HFF-Myc (cell line): ENCODE results near the gene ISCA2.

Experiments used
- DNase-seq: peaks from one replicate; pipeline ENCODE4 v3.0.0-alpha.2; 2011; ENCODE audit warnings: low read depth; ENCODE audit errors: extremely low read depth
- H3K4me3 ChIP-seq: replicated peaks from 2 replicates; pipeline ENCODE4 v1.5.1; 2011; ENCODE audit warnings: low read depth, mild to moderate bottlenecking, control low read depth, low read length
- CTCF ChIP-seq: IDR thresholded peaks from 2 replicates; pipeline ENCODE4 v1.5.1; 2012; ENCODE audit warnings: mild to moderate bottlenecking, low read depth, low read length, control low read depth; ENCODE audit errors: missing control alignments

The ISCA2 gene

GRCh38 chr14:74505831-74506230, 12.3 kb downstream of the ISCA2 start:
- no peak overlapping the region for H3K4me3 ChIP-seq
- no peak for TF ChIP-seq CTCF
- DNase-seq, result no peak

GRCh38 chr14:74506411-74506851, 12.9 kb downstream of the ISCA2 start:
- DNase-seq, result no peak
- no peak overlapping the region for H3K4me3 ChIP-seq
- TF ChIP-seq CTCF, result no peak

GRCh38 chr14:74507085-74507484, 13.5 kb downstream of the ISCA2 start:
- H3K4me3 ChIP-seq, result no peak overlapping the region
- TF ChIP-seq CTCF, result no peak
- DNase-seq, result no peak

GRCh38 chr14:74507840-74508239, 14.3 kb downstream of the ISCA2 start:
- DNase-seq, result no peak
- no peak for TF ChIP-seq CTCF
- no peak overlapping the region for H3K4me3 ChIP-seq

- no peak overlapping the region for H3K4me3 ChIP-seq
- TF ChIP-seq CTCF, result peak; percentile 51
- no peak for DNase-seq
These were observed 14.7 kb downstream of the ISCA2 start for GRCh38 chr14:74508292-74508731.

- no peak for TF ChIP-seq CTCF
- no peak overlapping the region for H3K4me3 ChIP-seq
- DNase-seq, result no peak
These were observed 15.4 kb downstream of the ISCA2 start for GRCh38 chr14:74508844-74509428.

- H3K4me3 ChIP-seq, result no peak overlapping the region
- DNase-seq, result no peak
- TF ChIP-seq CTCF, result no peak
These were observed 16.1 kb downstream of the ISCA2 start for GRCh38 chr14:74509587-74510222.
